EL (cell line): ENCODE results near the gene MDN1.

Experiments
- DNase-seq: peaks from one replicate; pipeline ENCODE4 v3.0.0-alpha.2; 2016

MDN1 gene

DNA sequence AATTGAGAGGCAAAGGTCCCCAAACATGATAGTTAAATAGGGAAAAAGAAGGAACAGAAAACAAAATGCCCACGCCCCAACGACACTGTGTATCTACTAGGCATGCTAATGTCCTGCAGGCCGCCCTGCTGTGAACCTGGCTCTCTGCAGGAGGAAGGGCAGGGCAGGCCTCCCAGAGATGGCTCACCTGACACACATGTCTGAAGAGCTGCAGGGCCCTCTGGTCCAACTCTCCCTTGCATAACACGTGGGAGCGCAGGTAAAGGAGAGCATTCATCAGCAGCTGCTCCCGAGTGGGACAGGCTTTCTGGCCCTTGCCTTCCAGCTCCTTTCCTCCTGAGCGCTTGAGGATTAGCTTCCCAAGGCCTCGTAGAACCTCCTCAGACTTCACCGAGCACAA, 127.3 kb downstream of the MDN1 start:
- DNase-seq, result no peak

DNA sequence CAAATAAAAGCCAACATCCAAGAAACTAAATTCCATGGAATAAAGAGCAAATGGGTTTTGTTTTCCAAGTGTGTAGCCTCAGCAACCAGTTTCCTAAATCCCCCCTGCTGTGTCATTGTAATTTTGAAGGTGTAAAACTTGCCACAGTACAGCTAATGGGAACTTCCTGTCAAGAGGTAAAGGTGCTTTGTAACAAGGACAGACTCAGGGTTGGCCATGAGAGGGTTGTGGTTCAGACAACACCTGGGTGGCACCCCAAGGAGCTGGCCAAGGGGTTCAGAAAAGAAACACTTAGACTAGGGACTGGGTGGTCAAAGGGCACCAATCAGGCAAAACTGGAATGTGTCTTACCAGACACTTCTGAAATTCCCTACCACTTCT, 128.7 kb downstream of the MDN1 start:
- no peak for DNase-seq

DNA sequence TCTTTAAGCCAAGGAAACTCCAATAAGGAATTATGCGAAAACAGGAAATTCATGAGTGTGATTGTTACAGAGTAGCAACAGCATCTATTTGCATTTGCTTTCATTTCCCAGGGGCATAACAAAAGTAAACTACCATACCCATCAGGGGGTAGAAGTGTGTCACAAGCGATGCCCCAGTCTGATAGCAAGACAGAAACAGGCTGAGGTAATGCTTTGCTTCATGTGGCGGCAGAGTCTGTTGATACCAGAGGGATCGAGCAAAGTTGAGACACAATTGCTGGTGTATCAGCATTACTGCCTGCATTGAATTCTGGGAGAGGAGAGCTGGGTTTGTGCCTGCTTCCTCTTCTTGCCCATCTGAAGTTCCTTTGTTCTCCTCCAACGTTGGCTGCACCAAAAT, 129.9 kb downstream of the MDN1 start:
- DNase-seq, result no peak

DNA sequence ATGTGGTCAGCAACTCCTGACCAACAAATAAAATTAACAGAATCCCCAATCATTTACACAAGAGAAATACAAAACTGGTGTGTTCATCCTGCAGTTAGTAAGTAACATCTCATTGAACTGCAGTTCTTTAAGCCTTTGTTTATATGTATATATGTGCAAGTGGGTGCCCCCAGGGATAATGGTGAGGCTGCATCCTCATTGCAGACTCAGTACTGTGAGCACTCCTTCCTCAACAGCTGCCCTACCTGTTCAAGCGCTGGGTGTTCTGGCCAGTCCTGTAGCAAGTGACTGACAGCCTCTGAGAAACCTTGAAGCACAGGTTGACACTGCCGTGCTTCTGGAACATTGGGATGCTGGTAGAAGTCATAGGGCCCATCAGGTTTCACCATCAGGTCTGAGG, 131.3 kb downstream of the MDN1 start:
- no peak for DNase-seq

DNA sequence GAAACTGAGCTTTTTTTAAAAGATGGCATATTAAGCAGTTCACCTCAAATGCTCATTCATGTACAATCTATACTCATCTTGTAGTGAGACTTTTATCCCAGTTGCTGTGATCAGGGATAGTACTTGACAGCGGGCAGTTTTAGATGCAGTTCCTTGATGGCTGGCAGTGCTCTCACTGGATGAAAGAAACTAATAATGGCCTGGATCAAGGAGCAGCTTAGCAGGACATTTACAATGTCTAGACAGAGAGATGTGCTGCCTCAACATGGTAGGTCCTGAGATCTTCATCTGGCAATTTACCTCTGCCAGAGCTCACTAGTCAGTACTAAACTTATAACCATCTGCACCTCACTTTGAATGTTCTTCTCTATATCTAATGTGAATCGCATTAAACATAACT, 134.3 kb downstream of the MDN1 start:
- DNase-seq, result no peak

DNA sequence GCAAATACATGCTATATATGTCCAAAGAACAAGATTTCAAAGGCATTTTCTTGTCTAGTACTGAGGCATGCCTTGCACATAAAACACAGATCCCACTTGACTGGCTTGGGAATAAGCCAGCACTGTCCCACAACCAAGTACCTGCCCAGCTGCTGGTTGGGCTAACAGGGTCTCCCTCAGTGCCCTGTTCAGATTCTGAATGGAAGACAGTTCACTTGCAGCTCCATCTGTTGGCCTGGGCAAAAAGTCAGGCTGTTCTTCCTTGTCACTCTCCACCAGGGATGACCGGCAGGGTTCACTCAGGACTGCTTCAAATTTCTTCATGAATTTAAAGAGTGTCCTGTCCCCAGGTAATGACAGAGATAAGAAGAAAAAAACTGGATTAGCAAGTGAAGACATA, 136.6 kb downstream of the MDN1 start:
- no peak for DNase-seq

DNA sequence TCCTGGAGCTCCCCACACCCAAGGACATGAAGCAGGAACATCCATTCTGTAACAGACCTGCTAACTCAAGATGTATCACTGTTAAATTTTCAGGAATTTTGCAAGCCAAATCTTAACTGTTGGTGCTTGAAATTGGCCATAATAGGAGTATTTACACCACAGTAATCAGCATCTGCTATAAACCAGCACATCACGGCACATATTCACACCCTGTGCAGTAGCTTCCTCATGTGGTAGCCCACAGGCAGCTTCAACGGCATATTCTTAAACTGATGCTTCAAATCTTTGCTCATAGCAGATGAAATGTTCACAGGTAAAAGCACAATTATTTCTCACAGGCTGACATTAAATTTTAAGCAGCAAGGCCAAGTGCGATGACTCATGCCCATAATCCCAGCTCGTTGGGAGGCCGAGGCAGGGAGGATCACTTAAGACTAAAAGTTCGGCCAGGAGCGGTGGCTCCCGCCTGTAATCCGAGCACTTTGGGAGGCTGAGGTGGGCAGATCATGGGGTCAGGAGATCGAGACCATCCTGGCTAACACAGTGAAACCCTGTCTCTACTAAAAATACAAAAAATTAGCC, 137.5 kb downstream of the MDN1 start:
- DNase-seq, result no peak

DNA sequence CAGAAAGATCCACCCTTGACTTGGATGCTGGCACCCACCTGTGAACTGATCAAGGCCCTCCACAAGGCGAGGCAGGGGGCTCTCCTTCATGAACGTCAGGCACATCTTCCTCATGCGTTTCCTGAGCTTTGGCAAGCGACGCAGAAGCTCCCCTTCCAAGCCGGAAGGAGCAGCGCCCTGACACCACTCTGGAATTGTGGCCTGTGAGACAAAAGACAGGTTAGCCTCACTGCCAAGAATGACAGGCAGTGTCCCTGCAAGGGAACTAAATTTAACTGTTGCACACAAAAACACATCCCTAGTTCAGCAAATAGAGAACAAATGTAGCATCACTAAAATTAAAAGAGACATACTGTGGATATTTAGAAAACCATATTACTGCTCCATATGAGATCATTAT, 139.0 kb downstream of the MDN1 start:
- DNase-seq, result no peak

DNA sequence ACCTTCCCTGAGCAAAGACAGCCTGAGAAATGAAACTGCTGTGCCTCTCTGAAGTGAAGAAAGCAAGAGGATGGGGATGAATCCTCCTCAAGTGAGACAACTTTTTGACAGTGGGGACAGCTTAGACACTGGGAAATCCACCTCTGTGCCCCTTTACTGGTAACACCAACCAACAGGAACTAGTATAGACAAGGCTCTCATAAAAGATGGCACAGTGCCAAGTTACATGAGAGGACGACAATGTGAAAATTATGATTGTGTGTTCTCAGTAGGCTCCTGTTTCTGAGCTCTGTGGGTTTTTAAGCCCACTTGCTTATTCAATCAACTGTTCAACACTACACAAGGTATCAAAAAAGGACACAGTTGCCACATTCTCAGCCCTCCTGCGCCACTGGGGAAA, 139.4 kb downstream of the MDN1 start:
- DNase-seq, result no peak

DNA sequence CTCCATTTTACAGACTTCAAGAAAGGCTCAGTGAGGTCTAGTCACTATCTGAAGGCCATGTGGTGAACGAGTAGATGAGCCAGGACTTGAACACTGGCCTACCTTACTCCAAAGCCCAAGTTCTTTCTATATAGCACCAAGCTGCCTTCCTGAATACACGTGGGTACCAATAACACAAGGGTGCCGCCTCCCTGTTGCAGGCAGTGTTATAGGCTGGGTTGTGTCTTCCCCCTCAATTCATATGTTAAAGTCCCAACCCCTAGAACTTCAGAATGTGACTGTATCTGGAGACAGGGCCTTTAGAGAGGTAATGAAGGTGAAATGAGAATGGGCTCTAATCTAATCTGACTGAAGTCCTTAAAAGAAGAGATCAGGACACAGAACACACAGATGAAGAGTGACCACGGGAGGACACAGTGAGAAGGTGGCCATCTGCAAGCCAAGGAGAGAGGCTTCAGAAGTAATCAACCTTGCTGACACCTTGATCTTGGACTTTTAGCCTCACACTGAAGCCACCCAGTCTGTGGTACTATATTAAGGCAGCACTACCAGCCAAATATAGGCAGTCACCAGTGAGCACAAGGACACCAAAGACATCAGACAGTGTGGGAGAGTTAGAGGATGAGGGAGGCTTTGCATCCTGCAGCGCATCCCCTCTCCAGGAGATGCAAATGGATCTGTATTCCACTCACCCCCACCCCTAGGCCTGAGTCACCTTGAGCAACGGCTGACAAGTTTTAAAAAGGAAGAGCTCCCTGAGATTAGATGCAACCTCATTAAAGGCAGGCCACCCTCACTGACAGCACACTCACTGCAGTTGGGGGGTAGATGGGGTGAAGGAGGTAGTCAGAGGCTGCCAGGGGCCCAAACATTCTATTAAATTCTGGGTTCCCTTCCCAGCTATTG, 140.1 kb downstream of the MDN1 start:
- DNase-seq, result no peak

DNA sequence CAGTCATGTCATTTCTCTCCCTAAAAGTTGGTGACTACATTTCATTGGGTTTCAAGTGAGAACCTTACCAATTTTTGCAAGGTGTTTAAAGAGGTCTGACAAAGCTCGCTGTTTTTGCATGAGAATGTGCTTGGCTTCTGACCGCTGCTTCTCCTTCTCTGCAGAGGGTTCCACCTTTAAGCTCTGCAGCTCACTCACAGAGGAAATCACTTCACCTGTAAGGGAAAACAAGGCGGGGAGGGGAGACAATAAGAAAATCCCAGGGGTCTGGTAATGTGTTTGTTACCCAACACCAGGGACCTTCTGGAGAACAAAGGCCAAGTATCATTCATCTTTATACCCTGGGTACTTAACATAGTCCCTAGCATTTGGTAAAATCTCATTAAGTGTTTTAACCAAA, 141.1 kb downstream of the MDN1 start:
- DNase-seq, result no peak

DNA sequence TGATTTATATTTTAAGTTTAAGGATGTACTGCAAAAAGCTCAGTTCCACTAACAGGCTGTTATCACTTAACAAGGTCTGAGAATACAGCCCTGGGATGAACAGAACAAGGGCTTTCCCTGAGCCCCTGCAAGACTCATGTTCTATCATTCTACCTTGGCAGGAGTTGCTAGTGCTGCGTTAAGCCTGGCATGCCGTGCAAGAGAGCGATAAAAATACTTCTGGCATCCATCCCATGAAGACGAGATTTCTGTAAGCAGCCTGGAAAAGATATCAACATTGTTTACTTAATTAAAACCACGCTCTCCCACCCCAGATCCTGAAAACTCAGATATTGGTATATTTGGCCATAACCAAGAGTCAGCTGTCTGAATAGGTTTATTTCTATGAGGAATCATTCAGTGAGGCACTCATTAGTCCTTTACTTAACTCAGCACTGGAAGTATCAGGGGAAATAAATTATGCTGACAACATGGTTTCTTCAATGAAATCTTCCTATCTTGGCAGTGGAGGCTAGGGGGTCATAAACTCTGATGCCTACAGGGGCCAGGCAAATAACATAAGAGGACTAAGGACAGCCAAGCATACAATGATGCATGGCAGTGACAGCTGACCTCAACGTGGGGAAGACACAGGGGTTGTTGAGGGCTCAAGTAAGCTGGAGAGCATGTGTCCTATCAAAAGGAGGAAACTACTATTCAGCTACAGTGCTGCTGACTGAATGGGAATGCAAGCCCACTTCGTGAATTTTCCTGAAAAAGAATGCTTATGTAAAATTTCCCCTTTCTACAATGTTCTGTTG, 143.4 kb downstream of the MDN1 start:
- no peak for DNase-seq

DNA sequence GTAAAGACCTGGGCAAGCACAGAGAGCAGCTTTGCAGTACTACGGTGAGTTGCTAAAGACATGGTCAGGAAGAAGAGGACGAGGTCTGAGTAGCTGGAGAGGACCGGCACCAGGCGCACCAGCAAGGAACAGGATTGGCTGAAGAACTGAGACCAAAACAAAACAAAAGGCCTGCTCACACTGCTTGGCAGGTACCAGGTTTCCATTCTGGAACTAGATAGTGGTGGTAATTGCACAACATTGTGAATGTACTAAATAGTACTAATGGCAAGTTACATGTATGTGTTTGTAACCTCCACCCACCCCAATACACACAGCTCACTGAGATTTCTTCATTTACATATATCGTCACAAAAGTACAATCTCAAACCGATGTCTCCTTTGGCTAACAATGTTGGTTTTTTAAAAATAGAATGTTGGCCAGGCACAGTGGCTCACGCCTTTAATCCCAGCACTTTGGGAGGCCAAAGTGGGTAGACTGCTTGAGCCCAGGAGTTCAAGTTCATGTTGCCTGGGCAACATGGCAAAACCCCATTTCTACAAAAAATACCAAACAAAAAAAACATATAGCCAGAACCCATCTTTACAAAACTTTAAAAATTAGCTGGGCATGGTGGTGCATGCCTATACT, 148.5 kb downstream of the MDN1 start:
- no peak for DNase-seq

DNA sequence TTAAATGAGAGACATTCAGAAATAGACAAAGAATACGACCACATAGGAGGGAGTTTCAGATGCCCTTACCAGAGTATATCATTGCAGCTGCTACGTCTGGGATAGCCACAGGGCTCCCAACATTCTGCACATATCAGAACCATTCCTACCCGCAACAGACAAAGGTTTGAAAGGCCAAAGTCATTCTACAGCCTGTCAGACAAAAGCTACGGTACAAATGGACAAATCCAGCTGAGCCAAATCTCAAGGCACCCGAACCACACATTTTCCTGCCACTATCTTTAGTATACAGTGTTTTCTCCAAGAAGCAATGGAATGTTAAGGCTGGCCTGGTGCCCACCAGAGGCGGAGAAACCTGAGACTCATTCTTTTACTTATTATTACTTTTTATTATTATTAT, 150.6 kb downstream of the MDN1 start:
- DNase-seq, result no peak

DNA sequence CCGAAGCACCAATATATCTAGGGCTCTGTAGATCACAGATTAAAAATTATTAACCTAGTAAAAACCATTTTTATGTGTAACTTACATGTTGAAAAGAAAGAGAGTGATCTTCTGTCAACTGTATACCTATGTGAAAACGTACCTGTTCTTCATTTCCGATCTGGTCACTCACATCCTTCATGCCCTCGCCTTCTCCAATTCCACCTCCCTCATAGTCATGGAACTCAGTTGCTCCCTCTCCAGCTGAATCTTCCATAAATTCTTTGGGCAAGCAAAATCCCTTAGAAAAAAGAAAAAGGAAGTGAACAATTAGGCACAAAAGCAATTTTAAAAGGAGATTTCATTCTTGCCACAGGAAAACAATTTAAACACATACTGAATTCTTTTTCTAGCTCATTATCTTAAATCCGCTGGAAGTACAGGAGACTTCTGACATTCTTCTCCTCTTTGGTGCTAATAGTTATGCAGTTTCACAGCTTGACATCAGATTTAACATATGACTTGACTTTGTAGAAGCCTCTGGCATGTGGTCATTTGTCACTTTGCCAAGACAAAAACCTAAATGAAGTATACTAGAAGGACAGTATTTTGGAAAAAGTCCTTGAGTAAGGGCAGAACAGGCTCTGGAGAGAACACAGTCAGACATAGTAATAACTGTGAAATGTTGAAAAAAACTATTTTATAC, 151.6 kb downstream of the MDN1 start:
- DNase-seq, result peak; percentile 11

DNA sequence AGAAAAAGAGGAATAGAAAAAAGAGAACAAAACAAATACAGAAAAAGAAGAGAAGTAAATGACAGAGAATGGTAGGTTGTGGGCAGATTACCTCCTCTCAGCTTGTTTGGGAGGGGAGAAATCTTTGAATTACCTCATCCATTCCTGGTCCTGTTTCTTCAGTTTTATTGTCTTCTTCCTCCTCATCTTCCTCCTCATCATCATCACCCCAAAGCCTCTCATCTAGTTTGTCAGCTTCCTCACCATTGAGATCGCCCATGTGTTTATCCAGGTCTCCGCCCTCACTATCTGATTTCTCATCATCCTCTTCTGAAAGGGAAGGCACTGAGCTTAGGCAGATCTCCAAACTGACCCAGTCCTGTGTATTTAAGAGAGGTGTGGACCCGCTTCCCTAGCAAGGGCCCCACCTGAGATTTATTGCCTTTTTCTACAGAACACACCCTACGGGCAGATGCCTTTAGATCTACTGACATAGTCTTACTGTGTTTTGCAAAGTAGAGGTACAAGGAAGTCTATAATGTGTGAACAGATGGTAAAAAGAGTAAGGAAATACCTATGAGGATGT, 156.9 kb downstream of the MDN1 start:
- DNase-seq, result no peak

DNA sequence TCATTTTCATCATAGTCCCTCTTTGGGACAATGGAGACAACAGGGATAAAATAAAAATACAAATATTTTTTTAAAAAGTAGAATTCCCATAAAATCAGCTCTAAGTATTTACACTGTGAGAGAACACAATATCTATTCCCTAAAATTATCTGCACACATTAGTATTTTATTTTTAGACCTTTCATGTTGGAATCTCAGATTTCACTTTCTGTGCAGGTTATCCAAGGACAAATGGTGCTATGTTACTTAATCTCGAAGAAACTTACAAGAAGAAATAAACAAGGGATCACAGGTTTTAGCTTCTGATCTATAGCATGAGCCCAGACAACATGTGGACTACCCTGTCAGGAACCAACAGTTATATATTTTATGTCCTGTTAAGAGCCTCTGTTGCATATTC, 158.0 kb downstream of the MDN1 start:
- DNase-seq, result no peak

DNA sequence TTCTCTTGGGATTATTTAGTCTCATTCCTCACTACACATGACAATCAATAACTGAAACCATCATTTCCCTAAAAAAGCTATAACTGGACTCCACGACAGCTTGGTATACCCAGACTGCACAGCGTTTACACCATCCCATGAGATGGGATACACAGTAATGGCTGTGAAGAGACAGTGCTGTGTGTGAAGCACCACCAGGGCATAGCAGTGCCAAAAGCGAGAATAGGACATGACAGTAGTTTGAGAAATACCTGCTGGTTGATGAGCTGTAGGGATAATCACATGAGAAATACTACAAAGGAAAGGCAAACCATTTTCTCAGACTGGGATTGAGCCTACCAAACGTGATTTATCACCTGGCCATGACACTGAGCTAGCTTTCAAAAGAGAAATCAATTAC, 158.6 kb downstream of the MDN1 start:
- DNase-seq, result no peak

DNA sequence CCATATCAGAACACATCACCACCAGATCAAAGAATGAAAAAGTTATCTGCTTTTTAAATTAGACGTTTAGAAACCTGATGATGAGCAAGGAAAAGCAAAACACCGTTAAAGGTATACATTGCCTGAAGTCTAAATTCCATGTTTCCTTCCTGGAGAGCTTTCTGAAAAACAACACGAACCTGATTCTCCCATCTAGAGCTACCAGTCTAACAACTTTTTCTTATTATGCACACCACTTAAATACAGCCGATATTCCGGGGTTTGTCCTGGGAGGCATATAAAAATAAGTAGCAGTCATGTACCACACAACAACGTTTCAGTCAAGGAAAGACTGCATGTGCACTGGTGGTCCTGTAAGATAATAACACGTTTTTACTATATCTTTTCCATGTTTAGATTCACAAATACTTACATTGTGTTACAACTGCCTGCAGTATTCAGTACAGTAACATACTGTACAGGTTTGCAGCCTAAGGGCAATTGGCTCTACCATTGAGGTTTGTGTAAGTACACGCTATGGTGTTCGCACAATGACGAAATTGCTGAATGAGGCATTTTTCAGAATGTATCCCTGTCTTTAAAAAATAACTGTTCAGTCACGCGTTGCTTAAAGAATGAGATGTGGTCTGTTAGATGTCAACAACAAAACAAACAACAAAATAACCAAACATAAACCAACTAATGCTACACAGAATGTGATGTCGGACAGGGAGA, 162.0 kb downstream of the MDN1 start:
- no peak for DNase-seq

DNA sequence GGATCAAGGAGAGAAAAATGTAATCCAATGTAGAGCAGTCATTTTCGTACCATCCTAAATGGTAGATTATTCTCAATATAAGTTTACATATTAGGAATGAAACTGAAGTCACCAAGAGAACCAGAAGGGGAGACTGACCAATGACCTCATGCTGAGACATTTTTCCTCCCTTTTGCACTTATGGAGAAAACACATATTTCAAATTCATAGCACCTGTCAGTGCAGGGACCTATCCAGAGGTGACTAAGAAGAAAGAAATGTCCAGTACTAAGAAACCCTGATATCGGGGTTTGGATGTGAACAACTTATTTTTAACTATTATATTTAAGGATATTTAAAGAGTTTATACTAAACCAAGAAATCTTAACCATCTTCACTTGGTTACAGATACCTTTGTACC, 164.5 kb downstream of the MDN1 start:
- peak; percentile 69 for DNase-seq

DNA sequence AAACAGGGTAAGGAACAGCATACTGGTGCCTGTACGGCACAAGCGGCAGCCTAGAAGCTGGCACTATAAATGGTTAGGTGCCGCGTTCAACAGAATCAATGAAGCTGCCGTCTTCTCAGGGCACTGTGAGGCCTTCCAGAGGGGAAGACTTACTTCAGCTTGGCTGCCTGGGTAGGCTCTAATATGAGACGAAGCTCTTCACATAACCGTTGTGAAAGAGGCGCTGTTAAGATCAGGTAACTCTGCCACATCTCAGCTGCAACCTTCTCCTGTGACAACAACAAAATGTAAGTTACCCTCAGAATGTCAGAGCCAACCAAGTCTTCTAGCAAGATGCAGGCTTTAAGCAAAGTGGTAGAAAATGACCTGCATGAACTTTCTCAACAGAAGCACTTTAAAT, 169.0 kb downstream of the MDN1 start:
- DNase-seq, result no peak

DNA sequence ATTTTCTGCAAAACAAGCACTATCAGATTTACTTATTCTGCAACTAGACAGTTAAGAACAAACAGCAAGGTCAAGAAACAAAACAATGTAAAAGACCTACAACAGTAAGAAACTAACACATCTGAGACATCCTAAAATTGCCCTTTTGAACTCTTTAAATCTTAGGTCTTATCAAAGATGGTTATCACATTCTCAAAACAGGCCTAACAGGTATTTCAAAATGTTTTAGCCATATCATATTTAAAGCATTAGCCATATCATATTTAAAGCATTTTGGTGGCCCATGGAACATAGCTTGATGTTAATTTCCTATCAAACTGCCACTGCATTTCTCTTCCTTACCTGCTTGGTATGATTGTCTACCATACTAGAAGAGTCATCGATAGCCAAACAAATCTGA, 169.9 kb downstream of the MDN1 start:
- no peak for DNase-seq
